Transverse colon (tissue), 4 donors: ENCODE data around the gene FCMR. TPM values are rescaled to one million over a fixed set of nuclear protein-coding genes. Genes with fewer than 3 reads are reported as not detected.
A peak's percentile ranks its signal among the peaks of the same experiment; 100 is the strongest.
"Not testable (repeated sequence)": the region's sequence is repeated elsewhere in the genome, so short reads cannot be mapped to it uniquely, and the experiment has no call there.

Experiments used
- DNase-seq: peaks from one replicate; pipeline ENCODE4 v3.0.0-alpha.2; 2019
- H3K27ac ChIP-seq, 4 donors: fragments of 200-600 bp; sonication (generic); 2 replicates each; pipeline ENCODE4 v1.5.1; 2016 to 2018; ENCODE audit warnings: inconsistent platforms in 4 of 4
- H3K27me3 ChIP-seq: fragments of 200-600 bp; sonication (generic); 2 replicates; pipeline ENCODE4 v1.5.1; 2017; ENCODE audit warnings: inconsistent platforms
- H3K36me3 ChIP-seq, 4 donors: fragments of 200-600 bp; sonication (generic); 2 replicates each; pipeline ENCODE4 v1.5.1; 2017 to 2019; ENCODE audit warnings: inconsistent platforms in 4 of 4
- H3K4me1 ChIP-seq, 4 donors: fragments of 200-600 bp; sonication (generic); 2 replicates each; pipeline ENCODE4 v1.5.1; 2017 to 2020; ENCODE audit warnings: inconsistent platforms in 4 of 4
- H3K4me3 ChIP-seq, 4 donors: fragments of 200-600 bp; sonication (generic); 1 replicate in 1 of 4; 2 replicates in 3 of 4; pipeline versions ENCODE4 v1.5.1 to v1.6.1; 2017 to 2019; ENCODE audit warnings: inconsistent platforms in 4 of 4
- H3K9me3 ChIP-seq, 2 donors: fragments of 200-600 bp; sonication (generic); 2 replicates each; pipeline ENCODE4 v1.5.1; 2017 to 2019; ENCODE audit warnings: inconsistent platforms in 2 of 2
- CTCF ChIP-seq, 5 experiments: fragments of 200-600 bp in 3 of 5; fragments of 450-650 bp in 2 of 5; sonication (generic) in 3 of 5; IDR thresholded peaks; 1 replicate in 2 of 5; 2 replicates in 3 of 5; pipeline ENCODE4 v1.5.1; 2016 to 2017; ENCODE audit warnings: antibody characterized with exemption in 5 of 5, inconsistent platforms in 3 of 5, mild to moderate bottlenecking in 2 of 5, moderate library complexity in 1 of 5
- EP300 ChIP-seq: sonication (generic); formaldehyde crosslinking; IDR thresholded peaks from one replicate; pipeline ENCODE4 v1.6.1; 2017; ENCODE audit warnings: antibody characterized with exemption, low read depth
- POLR2A ChIP-seq: fragments of 450-650 bp; IDR thresholded peaks from one replicate; pipeline ENCODE4 v1.6.1; 2016; ENCODE audit warnings: antibody characterized with exemption, mild to moderate bottlenecking, moderate library complexity
- POLR2AphosphoS5 ChIP-seq, 3 donors: sonication (generic); formaldehyde crosslinking; IDR thresholded peaks; one replicate each; pipeline ENCODE4 v1.6.1; 2016; ENCODE audit warnings: antibody characterized with exemption in 3 of 3
- WGBS, 2 donors: methylation state at CpG; one replicate each; pipeline ENCODE4 v1.1.5; 2018; ENCODE audit warnings: low coverage in 1 of 2; 5-methylcytosine and 5-hydroxymethylcytosine counted together
- in situ Hi-C, 4 donors: fragments of 200-750 bp; cut with MboI; loops; one replicate each; pipeline versions ENCODE4 v1.15.0 to v1.15.1; 2017; ENCODE audit warnings: low sequenced_read_pairs in 3 of 4, low pct_ligation_motif_present in 1 of 4, low pct_unique_long_range_greater_than_20kb in 1 of 4
- intact Hi-C: fragments of 100-400 bp; cut with DNase I; formaldehyde crosslinking; loops from one replicate; pipeline ENCODE4 v1.15.1; 2023; ENCODE audit warnings: low total_unique reads
- total RNA-seq, 4 donors: library from RNA; depleted of rRNA; stranded (reverse); fragments of >200 nt; gene quantifications; one replicate each; pipeline ENCODE4 v1.1.0, GENCODE V29; 2016

Gene FCMR
- total RNA-seq, 4 donors from 2014 or later: 1.00 to 51.6 (median 15.9) TPM

DNA sequence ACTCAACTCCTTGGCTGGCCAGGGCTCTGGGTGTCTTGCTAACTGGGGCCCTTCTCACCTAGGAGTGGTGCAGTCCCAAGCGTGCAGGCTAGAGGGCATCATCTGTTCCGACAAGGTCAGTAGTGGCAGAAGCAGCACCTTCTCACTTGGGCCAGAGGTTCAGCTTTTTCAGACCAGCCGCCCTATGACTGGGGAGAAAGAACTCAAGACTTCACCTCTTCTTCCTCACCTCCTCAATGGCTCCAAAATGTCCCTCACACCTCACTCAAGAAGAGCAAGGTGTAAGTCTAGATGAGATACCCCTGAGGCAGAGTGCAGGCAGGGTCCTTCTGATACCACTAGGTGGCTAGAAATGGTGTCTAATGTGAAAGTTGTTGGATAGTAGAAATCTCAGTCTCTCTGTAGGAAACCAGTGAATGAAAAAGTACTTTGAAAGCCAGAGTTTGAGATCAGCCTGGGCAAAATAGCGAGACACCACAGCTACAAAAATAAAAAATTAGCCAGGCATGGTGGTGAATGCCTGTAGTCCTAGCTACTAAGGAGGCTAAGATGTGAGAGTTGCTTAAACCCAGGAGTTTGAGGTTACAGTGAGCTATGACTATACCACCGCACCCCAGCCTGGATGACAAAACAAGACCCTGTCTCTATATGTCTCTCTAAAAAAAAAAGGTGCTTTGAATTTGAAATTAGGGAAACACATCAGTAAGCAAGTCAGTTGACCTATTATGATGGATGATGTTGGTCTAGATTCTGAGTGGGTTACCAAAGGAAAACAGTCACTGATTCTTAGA lies 64.9 kb downstream of the FCMR start:
- Histone ChIP-seq H3K27ac (no peak overlapping the region), H3K27me3 (peaks cover 5% of the 10 kb centered on the region), H3K36me3 (no peaks in the 10 kb centered on the region), H3K4me1 (no peaks in the 10 kb centered on the region), H3K9me3 (peaks cover 0 to 5% of the 10 kb centered on the region in 2 donors), H3K4me3 (no peak overlapping the region)
- in situ Hi-C loops: no loop called here
- WGBS, 2 donors: 83 to 90% methylated on average over 3 to 5 of the region's 5 CpGs
- DNase-seq: no peak
- intact Hi-C loops: no loop called here
- TF ChIP-seq POLR2A: no peak
- peak in 2 of 5 experiments; percentile 11 to 24 for TF ChIP-seq CTCF (IDR thresholded peaks at IDR 0.05)
- no peak for TF ChIP-seq EP300
- TF ChIP-seq POLR2AphosphoS5 (IDR thresholded peaks at IDR 0.05): no peak

DNA sequence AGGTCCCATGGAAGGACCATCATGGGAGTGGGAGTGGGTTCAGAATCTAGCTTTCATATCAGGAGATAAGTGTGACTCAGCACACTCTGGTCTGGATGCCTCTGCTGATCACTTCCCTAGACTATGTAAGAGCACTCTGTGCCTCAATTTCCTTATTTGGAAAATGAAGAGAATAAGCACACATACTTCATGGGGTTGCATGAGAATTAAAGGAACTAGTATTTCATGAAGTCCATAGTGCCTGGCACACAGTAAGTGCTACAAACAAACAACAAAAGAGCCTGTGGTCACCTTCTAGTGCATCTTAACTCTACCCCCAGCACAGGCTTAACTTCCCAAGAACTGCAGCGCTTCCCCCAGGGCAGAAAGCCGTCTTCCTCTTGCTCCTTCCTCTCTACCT lies 65.9 kb downstream of the FCMR start:
- intact Hi-C loops (no loop called here), in situ Hi-C loops (no loop called here)
- DNase-seq: no peak
- TF ChIP-seq POLR2A (no peak), EP300 (no peak), CTCF (IDR thresholded peaks at IDR 0.05) (no peak), POLR2AphosphoS5 (IDR thresholded peaks at IDR 0.05) (no peak)
- no peaks in the 10 kb centered on the region for H3K27me3 ChIP-seq
- no peaks in the 10 kb centered on the region for H3K4me1 ChIP-seq
- H3K9me3 ChIP-seq: peaks cover 0 to 5% of the 10 kb centered on the region in 2 donors
- H3K27ac ChIP-seq: no peak overlapping the region
- WGBS, 2 donors: 73 to 92% methylated on average over 2 of the region's 2 CpGs
- no peaks in the 10 kb centered on the region for H3K36me3 ChIP-seq
- H3K4me3 ChIP-seq: no peak overlapping the region

DNA sequence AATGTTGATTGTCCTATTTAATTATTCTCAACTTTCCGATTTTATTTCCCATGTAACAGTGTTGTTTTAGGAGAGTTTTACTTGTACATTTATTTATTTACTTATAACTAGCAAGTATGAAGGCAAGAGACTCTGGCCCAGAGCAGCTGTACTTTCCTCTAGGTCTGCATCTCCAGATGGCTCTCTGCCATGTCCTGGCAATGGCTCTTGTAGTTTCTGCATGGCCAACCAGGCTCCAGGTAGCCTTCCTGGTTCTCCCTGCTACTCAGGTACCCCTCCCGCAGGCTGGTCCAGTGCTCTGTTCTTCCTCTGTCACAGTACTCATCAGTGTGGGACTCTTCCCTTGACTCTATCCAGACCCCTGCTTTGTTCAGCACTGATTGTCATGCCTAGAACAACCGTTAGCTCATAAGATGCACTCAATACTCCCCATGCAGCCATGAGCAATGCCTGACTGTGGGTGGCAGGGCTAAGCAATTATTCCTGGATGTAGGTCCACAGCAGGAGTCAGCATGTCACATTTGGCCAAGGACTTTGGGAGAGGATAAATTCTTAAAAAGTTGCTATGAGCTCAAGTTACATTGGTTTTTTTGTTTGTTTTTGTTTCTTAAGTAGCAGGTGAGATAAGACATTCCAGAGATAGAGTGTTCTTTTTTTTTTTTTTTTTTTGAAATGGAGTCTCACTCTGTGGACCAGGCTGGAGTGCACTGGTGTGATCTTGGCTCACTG lies 67.2 kb downstream of the FCMR start:
- TF ChIP-seq CTCF (IDR thresholded peaks at IDR 0.05): no peak
- TF ChIP-seq EP300: no peak
- no peak for TF ChIP-seq POLR2AphosphoS5 (IDR thresholded peaks at IDR 0.05)
- TF ChIP-seq POLR2A: no peak
- Histone ChIP-seq H3K4me3 (no peak overlapping the region), H3K9me3 (peaks cover 0 to 5% of the 10 kb centered on the region in 2 donors), H3K36me3 (no peaks in the 10 kb centered on the region), H3K27me3 (no peaks in the 10 kb centered on the region), H3K4me1 (no peaks in the 10 kb centered on the region), H3K27ac (no peak overlapping the region)
- 80 to 81% methylated on average over 1 to 3 of the region's 3 CpGs for WGBS, 2 donors
- intact Hi-C loops (no loop called here), in situ Hi-C loops (no loop called here)
- no peak for DNase-seq

DNA sequence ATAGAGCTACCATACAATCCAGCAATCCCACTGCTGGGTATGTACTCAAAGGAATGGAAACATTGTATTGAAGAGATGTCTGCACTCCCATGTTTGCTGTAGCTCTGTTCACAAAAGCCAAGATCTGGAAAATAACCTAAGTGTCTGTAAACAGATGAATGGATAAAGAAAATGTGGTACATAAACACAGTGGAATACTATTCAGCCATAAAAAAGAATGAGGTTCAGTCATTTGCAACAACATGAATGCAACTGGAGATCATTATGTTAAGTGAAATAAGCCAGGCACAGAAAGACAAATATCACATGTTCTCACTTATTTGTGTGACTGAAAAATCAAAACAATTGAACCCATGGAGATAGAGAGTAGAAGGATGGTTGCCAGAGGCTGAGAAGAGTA lies 68.0 kb downstream of the FCMR start:
- H3K27me3 ChIP-seq, H3K27ac ChIP-seq, DNase-seq, intact Hi-C loops, H3K4me1 ChIP-seq, H3K36me3 ChIP-seq, in situ Hi-C loops, H3K4me3 ChIP-seq, H3K9me3 ChIP-seq: not testable (repeated sequence)

Other genes starting within 250 kb of the FCMR start
- 10 to 100 TPM; 47.0 to 74.8 (median 52.2) TPM for gene MAPKAPK2, start 237.0 kb downstream of the FCMR start, total RNA-seq
- gene IL19, start 151.2 kb downstream of the FCMR start, total RNA-seq: not detected
- gene IL10, start 149.4 kb downstream of the FCMR start, total RNA-seq: 1 to 10 TPM in 2 of 4 donors, not detected in 2; 1.6 to 4.4 TPM
- gene IL20, start 56.3 kb downstream of the FCMR start, total RNA-seq: not detected
- gene IL24, start 24.5 kb downstream of the FCMR start, total RNA-seq: not detected
- gene PIGR, start 24.5 kb upstream of the FCMR start, total RNA-seq: over 10,000 TPM in 1 of 4 donors, 1,000 to 10,000 TPM in 3; 3,370 to 10,796 (median 6,659) TPM
- gene FCAMR, start 48.5 kb upstream of the FCMR start, total RNA-seq: 1 to 10 TPM in 1 of 4 donors, under 1 TPM in 2, not detected in 1; 0.37 to 2.4 (median 0.64) TPM
- 10 to 100 TPM; 25.7 to 41.2 (median 29.2) TPM for gene C1orf116, start 110.8 kb upstream of the FCMR start, total RNA-seq
- gene YOD1, start 129.3 kb upstream of the FCMR start, total RNA-seq: 10 to 100 TPM in 2 of 4 donors, 1 to 10 TPM in 2; 9.0 to 17.5 (median 12.0) TPM
- gene PFKFB2, start 131.3 kb upstream of the FCMR start, total RNA-seq: 100 to 1,000 TPM in 1 of 4 donors, 10 to 100 TPM in 3; 84.2 to 155 (median 91.1) TPM
- 10 to 100 TPM in 1 of 4 donors, 1 to 10 TPM in 2, not detected in 1; 3.7 to 16.8 (median 9.8) TPM for gene C4BPB, start 166.9 kb upstream of the FCMR start, total RNA-seq
- gene C4BPA, start 182.3 kb upstream of the FCMR start, total RNA-seq: 1 to 10 TPM in 3 of 4 donors, not detected in 1; 2.2 to 4.4 (median 2.5) TPM